ENCODE data around the gene MRPL3.
A peak's percentile ranks its signal among the peaks of the same experiment; 100 is the strongest.
"Not testable (repeated sequence)": the region's sequence is repeated elsewhere in the genome, so short reads cannot be mapped to it uniquely, and the experiment has no call there.

MRPL3 gene

GRCh38 chr3:131532645-131533044, 29.9 kb upstream of the MRPL3 start:
- no peak overlapping the region for H3K4me3 ChIP-seq (ENCODE audit: low read length)
- TF ChIP-seq ZNF274 (IDR thresholded peaks at IDR 0.05; ENCODE audit: low read depth, low read length): no peak

- no peak overlapping the region for H3K4me3 ChIP-seq (ENCODE audit: low read length)
- no peak for TF ChIP-seq ZNF274 (IDR thresholded peaks at IDR 0.05; ENCODE audit: low read depth, low read length)
Measured at GRCh38 chr3:131530843-131531242, 28.1 kb upstream of the MRPL3 start.

- no peak for TF ChIP-seq ZNF274 (IDR thresholded peaks at IDR 0.05; ENCODE audit: low read depth, low read length)
- no peak overlapping the region for H3K4me3 ChIP-seq (ENCODE audit: low read length)
Measured at GRCh38 chr3:131530388-131530787, 27.6 kb upstream of the MRPL3 start.

- no peak overlapping the region for H3K4me3 ChIP-seq (ENCODE audit: low read length)
- no peak for TF ChIP-seq ZNF274 (IDR thresholded peaks at IDR 0.05; ENCODE audit: low read depth, low read length)
Measured at GRCh38 chr3:131526801-131527347, 24.1 kb upstream of the MRPL3 start.

GRCh38 chr3:131518680-131519079, 15.9 kb upstream of the MRPL3 start:
- TF ChIP-seq ZNF274 (IDR thresholded peaks at IDR 0.05; ENCODE audit: low read depth, low read length): no peak
- H3K4me3 ChIP-seq (ENCODE audit: low read length): no peak overlapping the region

GRCh38 chr3:131505421-131505820, 2.6 kb upstream of the MRPL3 start:
- no peak for TF ChIP-seq ZNF274 (IDR thresholded peaks at IDR 0.05; ENCODE audit: low read depth, low read length)
- H3K4me3 ChIP-seq (ENCODE audit: low read length): no peak overlapping the region

- peak overlapping the region; percentile 97 for H3K4me3 ChIP-seq (ENCODE audit: low read length)
- no peak for TF ChIP-seq ZNF274 (IDR thresholded peaks at IDR 0.05; ENCODE audit: low read depth, low read length)
Measured at GRCh38 chr3:131503320-131503635, 507 bp upstream of the MRPL3 start.

- TF ChIP-seq ZNF274 (IDR thresholded peaks at IDR 0.05; ENCODE audit: low read depth, low read length): no peak
- H3K4me3 ChIP-seq (ENCODE audit: low read length): peak overlapping the region; percentile 97
Measured at GRCh38 chr3:131501949-131502348, 822 bp downstream of the MRPL3 start.

GRCh38 chr3:131494706-131495105, 8.1 kb downstream of the MRPL3 start:
- no peak overlapping the region for H3K4me3 ChIP-seq (ENCODE audit: low read length)
- no peak for TF ChIP-seq ZNF274 (IDR thresholded peaks at IDR 0.05; ENCODE audit: low read depth, low read length)

- TF ChIP-seq ZNF274 (IDR thresholded peaks at IDR 0.05; ENCODE audit: low read depth, low read length): no peak
- H3K4me3 ChIP-seq (ENCODE audit: low read length): no peak overlapping the region
Measured at GRCh38 chr3:131491775-131492174, 11.0 kb downstream of the MRPL3 start.

GRCh38 chr3:131491084-131491483, 11.7 kb downstream of the MRPL3 start:
- TF ChIP-seq ZNF274 (IDR thresholded peaks at IDR 0.05; ENCODE audit: low read depth, low read length): no peak
- no peak overlapping the region for H3K4me3 ChIP-seq (ENCODE audit: low read length)

GRCh38 chr3:131486545-131486944, 16.2 kb downstream of the MRPL3 start:
- H3K4me3 ChIP-seq (ENCODE audit: low read length): not testable (repeated sequence)

- no peak for TF ChIP-seq ZNF274 (IDR thresholded peaks at IDR 0.05; ENCODE audit: low read depth, low read length)
- H3K4me3 ChIP-seq (ENCODE audit: low read length): no peak overlapping the region
Measured at GRCh38 chr3:131485119-131485518, 17.7 kb downstream of the MRPL3 start.

GRCh38 chr3:131484496-131485111, 18.2 kb downstream of the MRPL3 start:
- TF ChIP-seq ZNF274 (IDR thresholded peaks at IDR 0.05; ENCODE audit: low read depth, low read length): no peak

GRCh38 chr3:131480116-131480515, 22.7 kb downstream of the MRPL3 start:
- no peak for TF ChIP-seq ZNF274 (IDR thresholded peaks at IDR 0.05; ENCODE audit: low read depth, low read length)
- H3K4me3 ChIP-seq (ENCODE audit: low read length): no peak overlapping the region

More at GRCh38 chr3:131484496-131485111, 18.2 kb downstream of the MRPL3 start:
- no peak overlapping the region for H3K4me3 ChIP-seq (ENCODE audit: low read length)

- TF ChIP-seq ZNF274 (IDR thresholded peaks at IDR 0.05; ENCODE audit: low read depth, low read length): no peak
- H3K4me3 ChIP-seq (ENCODE audit: low read length): no peak overlapping the region
Measured at GRCh38 chr3:131477813-131478212, 25.0 kb downstream of the MRPL3 start.
